H1 (cell line): ENCODE data around the gene CLDN24. TPM values are rescaled to one million over a fixed set of nuclear protein-coding genes. Genes with fewer than 3 reads are reported as not detected.

Experiments
- CREB1 ChIP-seq: IDR thresholded peaks from 2 replicates; pipeline ENCODE4 v1.6.1; 2012; ENCODE audit warnings: inconsistent platforms
- POLR2A ChIP-seq, 2 experiments: IDR thresholded peaks; 1 replicate in 1 of 2; 2 replicates in 1 of 2; pipeline ENCODE4 v1.6.1; 2011; ENCODE audit warnings: low read depth in 2 of 2, low read length in 2 of 2, mild to moderate bottlenecking in 2 of 2; ENCODE audit errors: control extremely low read depth in 1 of 2
- ZNF274 ChIP-seq: IDR thresholded peaks from 2 replicates; pipeline ENCODE4 v1.7.0; 2012; ENCODE audit warnings: low read length, borderline replicate concordance; ENCODE audit errors: extremely low read depth
- polyA plus RNA-seq, 7 experiments: library from polyadenylated mRNA; depleted of rRNA in 3 of 7; stranded (reverse) in 5 of 7; unstranded in 2 of 7; fragments of >200 nt in 5 of 7; fragments of 200-250 nt in 2 of 7; gene quantifications; 1 replicate in 5 of 7; 2 replicates in 1 of 7; 4 replicates in 1 of 7; pipeline versions ENCODE4 v1.2.1 to v1.2.3, GENCODE V29; 2011 to 2013; ENCODE audit warnings: missing spikeins in 2 of 7, mixed read lengths in 2 of 7
- total RNA-seq: library from RNA; stranded (reverse); fragmentation: NEBNext Ultra II Directional; extraction: Animal tissue kit (Norgen Biotek cat#: 25700); gene quantifications from 2 replicates; pipeline ENCODE4 v1.2.1, GENCODE V29; 2021

The CLDN24 gene
- total and polyA plus RNA-seq, 2 of the 8 experiments (the other 6 are each of a cell fraction or from before 2014, with no cell fraction given), result not detected

GRCh38 chr4:183320211-183321059 lies 1.8 kb downstream of the CLDN24 start, which contains the start of gene CLDN22 (continued):
- TF ChIP-seq CREB1, result no peak
- no peak for TF ChIP-seq POLR2A (IDR thresholded peaks at IDR 0.05; ENCODE audit: control extremely low read depth in 1 of 2, low read depth in 2 of 2, low read length in 2 of 2)
- no peak for TF ChIP-seq ZNF274
